NCI-H226 (cell line): ENCODE measurements around the gene ACER3.
"Not testable (repeated sequence)": the region's sequence is repeated elsewhere in the genome, so short reads cannot be mapped to it uniquely, and the experiment has no call there.

ENCODE experiments used
- DNase-seq: peaks from one replicate; pipeline ENCODE4 v3.0.0-alpha.2; 2015

Gene ACER3

DNA sequence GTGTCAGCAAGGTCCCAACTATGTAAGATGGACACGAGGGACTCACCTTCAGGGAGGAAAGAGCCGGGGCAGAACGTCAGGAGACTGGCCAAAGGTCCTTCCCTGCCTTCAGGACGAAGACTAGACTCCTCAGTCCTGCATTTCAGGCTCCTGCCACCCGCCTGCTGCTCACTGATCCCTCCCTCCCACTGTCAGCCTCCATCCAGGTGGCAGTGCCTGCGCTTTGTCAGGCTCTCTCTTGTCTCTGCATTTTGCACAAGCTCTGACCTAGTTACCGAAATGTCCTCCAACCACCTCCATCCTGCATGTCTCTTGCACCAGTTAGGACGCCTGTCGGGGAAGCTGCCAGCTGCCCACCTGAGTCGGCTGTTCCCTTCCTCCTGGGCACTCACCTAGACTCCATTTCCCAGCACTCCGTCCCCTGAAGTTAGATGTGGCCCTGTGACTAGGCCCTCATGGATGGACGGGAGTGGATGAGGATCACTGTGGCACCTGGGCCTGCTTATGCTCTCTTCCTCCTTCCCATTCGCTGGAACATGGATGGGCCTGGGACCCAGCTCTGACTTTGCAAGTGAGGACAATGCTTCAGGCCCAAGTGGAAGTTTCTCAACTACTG is 181.5 kb downstream of the ACER3 start:
- no peak for DNase-seq

DNA sequence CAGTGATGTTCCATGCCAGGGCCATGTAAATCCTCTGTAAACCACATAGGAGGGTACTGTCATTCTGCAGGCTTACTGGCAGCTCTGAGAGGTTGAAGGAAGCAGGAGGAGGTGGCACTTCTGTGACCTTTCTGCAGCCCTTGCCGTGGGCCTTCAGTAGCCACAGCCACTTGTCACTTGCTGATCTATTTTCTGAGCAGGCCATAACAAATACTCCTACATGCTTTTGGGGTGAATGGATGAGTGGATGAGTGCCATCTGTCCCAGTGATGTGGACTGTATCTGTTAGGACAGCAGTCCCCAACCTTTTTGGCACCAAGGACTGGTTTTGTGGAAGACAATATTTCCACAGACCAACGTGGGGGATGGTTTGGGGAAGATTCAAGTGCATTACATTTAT is 183.6 kb downstream of the ACER3 start:
- DNase-seq, result no peak

DNA sequence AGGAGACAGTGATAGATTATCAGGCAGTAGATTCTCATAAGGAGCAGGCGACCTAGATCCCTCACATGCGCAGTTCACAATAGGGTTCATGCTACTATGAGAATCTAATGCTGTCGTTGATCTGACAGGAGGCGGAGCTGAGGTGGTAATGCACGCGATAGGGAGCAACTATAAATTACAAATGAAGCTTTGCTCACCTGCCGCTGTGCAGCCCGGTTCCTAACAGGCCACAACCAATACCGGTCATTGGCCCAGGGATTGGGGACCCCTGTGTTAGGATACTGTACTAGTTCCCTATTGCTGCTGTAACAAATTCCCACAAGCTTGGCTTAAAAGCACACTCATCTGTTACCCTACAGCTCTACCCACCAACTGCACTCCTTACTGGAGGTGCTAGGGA is 184.2 kb downstream of the ACER3 start:
- no peak for DNase-seq

DNA sequence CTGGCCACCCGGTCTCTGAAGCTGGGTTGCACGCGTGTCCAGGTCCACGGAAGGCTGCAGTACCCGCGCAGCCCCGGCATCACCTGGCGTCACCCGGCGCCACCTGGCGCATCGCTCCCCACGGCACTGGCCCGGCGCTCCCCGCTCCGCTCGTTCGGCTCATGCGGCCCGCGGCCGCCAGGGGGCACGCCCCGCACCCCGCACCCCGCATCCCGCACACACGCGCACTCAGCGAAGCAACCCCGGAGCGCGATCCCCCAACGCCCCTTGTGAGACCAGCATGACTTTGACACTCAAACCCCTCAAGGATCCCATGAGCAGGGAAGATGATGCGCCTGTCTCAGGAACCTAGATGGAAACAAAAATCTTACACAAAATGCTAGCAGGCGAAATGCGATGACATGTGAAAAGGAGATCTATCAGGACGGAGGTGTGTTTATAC is 185.4 kb downstream of the ACER3 start:
- peak; percentile 30 for DNase-seq

DNA sequence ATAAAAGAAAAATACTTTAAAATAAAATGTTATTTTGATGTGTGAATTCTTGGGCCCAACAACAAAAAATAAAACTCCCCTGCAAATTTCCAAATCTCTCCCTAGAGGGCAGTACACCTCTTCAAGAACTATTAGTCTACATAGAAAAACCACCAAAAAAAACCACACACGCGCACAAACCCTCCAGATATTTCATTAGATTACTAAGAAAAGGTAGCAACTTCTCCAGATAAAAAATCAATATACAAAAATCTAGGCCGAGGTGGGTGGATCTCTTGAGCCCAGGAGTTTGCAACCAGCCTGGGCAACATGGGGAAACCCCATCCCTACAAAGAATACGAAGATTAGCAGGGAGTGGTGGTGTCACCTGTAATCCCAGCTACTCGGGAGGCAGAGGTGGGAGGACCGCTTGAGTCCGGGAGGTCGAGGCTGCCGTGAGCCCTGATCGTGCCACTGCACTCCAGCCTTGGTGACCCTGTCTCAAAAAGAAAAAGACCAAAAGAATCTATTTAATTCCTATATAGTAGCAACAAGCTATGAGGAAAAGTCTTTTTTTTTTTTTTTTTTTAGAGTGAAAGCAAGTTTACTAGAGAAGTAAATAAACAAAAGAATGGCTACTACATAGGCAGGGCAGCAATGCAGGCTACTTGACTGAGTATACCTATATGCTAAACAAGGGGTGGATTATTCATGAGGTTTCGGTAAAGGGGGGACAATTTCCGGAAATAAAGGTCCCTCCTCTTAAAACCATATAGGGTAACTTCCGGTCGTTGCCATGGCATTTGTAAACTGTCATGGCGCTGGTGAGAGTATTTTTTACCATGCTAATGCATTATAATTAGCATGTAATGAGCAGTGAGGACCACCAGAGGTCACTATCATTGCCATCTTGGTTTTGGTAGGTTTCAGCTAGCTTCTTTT is 186.5 kb downstream of the ACER3 start:
- peak; percentile 81 for DNase-seq

DNA sequence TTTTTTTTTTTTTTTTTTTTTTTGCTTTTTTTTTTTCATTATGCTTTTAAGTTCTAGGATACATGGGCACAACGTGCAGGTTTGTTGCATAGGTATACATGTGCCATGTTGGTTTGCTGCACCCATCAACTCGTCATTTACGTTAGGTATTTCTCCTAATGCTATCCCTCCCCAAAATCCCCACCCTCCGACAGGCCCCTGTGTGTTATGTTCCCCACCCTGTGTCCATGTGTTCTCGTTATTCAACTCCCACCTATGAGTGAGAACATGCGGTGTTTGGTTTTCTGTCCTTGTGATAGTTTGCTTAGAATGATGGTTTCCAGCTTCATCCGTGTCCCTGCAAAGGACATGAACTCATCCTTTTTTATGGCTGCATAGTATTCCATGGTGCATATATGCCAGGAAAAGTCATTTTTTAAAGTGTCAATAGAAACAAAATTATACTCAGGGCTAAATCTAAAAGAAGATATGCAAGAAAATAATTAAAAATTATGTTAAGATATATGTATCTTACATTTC is 187.3 kb downstream of the ACER3 start:
- not testable (repeated sequence) for DNase-seq

- DNase-seq, result no peak
Observed at GRCh38 chr11:77049026-77049425, 188.3 kb downstream of the ACER3 start.

DNA sequence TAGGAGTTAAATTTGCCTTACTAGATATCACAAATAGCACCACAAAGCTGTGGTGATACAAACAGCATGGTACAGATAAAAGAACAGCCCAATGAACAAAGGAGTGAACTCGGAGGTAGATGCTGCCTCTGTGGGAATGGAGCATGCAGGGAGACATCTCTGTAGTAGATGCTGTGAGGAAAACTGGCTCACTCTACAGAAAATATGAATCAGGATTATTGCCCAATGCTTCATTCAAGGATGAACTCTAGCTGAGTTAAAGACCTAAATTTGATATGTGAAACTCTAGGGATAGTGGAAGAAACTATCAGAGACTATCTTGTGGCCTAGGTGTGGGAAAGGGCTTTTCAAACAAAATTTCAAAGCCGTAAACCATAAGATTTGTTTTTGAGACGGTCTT is 190.8 kb downstream of the ACER3 start:
- DNase-seq, result no peak

DNA sequence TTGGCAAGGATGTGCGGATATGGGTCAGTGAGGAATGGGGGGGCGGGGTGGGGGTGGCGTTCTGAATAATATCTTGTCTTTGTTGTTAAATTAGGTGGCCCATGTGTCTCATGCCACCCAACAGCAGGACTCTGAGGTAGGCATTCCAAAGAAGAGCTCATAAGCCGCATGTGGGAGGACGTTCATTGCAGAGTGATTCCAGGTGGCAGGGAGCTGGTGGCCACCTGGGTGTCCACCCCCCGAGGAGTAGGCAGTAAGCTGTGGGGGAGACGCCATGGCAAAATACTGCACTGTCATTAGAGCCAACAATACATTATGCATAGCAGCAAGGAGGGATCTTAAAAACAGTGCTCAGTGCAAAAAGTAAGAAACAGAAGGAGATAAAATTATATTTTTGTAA is 191.8 kb downstream of the ACER3 start:
- DNase-seq, result no peak

- no peak for DNase-seq
Observed at GRCh38 chr11:77053217-77054015, 192.7 kb downstream of the ACER3 start.

GRCh38 chr11:77054084-77054483 is 193.4 kb downstream of the ACER3 start:
- DNase-seq, result no peak

DNA sequence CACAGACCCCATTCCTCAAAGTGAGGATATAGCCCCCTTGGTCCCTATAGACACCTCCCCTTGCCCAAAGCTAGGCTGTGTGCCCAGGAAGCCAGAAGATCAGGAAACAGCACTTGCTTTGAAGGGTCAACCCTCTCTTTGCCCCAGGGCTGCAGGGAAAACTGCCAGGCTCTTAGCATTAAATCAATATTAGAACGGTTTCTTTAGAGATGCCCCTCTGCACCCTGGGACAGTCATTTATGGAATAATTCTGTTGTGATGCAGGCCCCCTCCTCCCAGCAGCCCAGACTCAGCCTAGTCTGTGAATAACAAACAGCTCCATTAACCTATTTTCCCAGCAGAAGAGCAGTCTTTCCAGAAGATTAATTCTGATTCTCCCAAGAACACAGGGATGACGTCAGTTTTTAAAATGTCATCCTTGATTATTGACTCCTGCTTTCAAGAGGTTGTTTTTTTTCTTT is 194.4 kb downstream of the ACER3 start:
- no peak for DNase-seq

DNA sequence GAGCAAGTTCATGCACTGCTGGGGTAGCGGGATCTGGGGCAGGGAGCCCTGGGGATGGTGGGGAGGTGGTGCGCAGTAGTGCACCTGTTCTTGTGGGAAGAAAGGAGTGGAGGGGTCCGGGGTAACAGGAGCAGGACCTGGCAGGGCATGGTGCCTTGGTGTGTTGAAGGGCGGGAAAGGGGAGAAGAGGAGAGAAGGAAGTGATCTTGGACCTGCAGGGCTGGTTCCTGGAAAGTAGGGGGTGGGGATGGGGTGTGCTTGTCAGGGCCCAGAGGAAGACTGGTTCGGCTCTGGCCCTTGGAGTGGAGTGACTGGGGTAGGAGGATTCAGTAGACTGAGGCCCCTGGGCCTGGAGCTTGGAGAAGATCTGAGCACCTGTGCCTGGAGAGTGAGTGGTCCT is 195.2 kb downstream of the ACER3 start:
- DNase-seq, result no peak

- DNase-seq, result no peak
Observed at GRCh38 chr11:77056814-77057402, 196.2 kb downstream of the ACER3 start.

GRCh38 chr11:77057938-77058474 is 197.3 kb downstream of the ACER3 start:
- no peak for DNase-seq

GRCh38 chr11:77058900-77059299 is 198.2 kb downstream of the ACER3 start:
- no peak for DNase-seq

DNA sequence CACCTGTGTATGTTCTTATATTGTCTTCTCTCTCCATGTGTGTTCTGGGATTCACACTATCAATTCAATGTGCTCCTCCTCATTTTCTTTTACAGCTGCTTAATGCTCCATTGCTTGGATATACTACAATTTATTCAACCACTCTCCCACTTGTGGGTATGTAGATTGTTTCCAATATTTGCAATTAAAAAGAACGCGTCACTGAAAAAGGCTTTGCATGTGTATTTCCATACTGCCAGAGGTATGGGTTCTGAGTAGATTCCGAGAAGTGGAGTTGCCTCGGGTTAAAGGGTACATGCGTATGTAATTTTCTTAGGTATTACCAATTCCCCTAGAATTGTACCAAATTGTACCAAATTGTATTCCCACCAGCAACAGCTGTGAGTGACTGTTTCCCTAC is 199.1 kb downstream of the ACER3 start:
- no peak for DNase-seq

DNA sequence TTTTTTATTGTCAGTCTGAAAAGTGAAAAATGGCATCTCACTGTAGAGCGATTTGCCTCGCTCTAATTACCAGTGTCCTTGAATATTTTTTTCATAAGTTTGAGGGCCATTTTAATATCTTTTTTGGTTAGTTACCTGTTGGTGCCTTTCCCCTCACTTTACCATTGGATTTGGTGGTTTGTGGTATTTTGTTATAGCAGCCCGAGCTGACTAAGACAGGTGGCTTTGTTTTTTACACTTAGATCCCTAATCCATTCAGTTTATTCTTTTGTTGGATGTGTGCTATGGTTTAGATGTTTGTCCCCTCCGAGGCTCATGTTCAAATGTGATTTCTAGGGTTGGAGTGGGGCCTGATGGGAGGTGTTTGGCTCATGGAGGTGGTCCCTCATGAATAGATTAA is 199.5 kb downstream of the ACER3 start:
- DNase-seq, result no peak

DNA sequence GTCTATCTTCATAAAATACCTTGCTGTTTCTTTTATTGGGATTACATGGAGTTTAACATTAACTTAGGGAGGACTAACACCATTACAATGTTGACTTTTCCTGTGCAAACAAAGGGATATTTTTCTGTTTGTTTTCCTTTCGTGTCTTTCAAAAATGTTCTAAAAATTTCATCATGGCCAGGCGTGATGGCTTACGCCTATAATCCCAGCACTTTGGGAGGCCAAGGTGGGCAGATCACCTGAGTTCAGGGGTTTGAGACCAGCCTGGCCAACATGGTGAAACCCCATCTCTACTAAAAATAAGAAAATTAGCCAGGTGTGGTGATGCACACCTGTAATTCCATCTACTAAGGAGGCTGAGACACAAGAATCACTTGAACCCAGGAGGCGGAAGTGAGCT is 200.5 kb downstream of the ACER3 start:
- DNase-seq, result not testable (repeated sequence)

DNA sequence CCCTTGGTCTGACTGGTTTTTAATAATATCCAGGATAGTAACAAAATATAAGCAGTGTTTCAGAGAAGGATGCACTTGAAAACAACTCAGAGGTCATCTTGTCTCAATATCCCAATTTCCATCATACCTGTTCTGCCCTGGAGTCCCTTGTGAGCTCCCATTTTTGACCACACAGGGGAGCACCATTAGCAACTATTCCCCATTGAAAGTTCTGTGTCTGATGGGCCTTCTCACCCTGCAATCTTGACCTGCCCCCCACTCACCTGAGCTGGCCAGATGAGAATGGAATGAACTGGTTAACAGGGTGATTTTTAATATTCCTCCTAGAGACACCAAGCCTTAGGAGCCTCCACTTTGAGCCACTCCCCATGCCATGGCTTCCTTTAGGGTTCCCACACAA is 202.2 kb downstream of the ACER3 start:
- no peak for DNase-seq

DNA sequence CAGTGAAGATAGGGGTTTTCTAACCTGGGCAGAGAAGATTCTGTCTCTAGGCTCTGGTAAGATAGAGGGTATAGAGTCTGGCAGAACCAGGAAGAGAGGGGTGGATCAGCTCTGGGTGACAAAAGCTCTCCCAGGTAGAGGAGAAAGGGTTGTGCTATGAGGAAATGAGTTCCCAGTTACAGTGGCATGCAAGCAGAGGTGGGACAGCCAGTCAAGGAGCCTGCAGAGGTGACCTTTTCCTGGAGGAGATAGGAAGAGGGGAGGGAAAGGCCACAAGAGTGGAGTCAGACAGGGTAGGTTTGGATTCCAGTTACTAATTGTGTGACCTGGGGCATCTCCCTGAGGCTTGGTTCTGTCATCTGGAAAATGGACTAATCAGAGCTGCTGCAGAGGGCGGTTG is 202.7 kb downstream of the ACER3 start:
- DNase-seq, result no peak

- DNase-seq, result no peak
Observed at GRCh38 chr11:77063861-77064260, 203.1 kb downstream of the ACER3 start.
